NOMO-1 treated with dmso at 0.1 percent for 144 hours (cell line): ENCODE results near the gene G2E3.
A peak's percentile ranks its signal among the peaks of the same experiment; 100 is the strongest.
"Not testable (repeated sequence)": the region's sequence is repeated elsewhere in the genome, so short reads cannot be mapped to it uniquely, and the experiment has no call there.

Experiments
- DNase-seq: peaks from one replicate; lab custom pipeline; 2025; ENCODE audit not compliant: unreplicated experiment; lab: John Stamatoyannopoulos, UW

G2E3 gene

GRCh38 chr14:30558675-30559555 is at the start of gene G2E3:
Gene G2E3, plus strand, starts transcription at chr14:30559158. Its CDS starts 21,922 bp downstream, at chr14:30581080.
- DNase-seq: peak; percentile 86

GRCh38 chr14:30517737-30518136 is 41.2 kb upstream of the G2E3 start:
- no peak for DNase-seq

GRCh38 chr14:30518867-30519560 is 39.9 kb upstream of the G2E3 start:
- DNase-seq: no peak

GRCh38 chr14:30519961-30520360 is 39.0 kb upstream of the G2E3 start:
- no peak for DNase-seq

- DNase-seq: no peak
These were observed 38.4 kb upstream of the G2E3 start for GRCh38 chr14:30520536-30520935.

GRCh38 chr14:30521899-30522736 is 36.8 kb upstream of the G2E3 start:
- no peak for DNase-seq

- no peak for DNase-seq
These were observed 33.1 kb upstream of the G2E3 start for GRCh38 chr14:30525833-30526232.

GRCh38 chr14:30527196-30527595 is 31.8 kb upstream of the G2E3 start:
- DNase-seq: no peak

GRCh38 chr14:30528119-30528518 is 30.8 kb upstream of the G2E3 start:
- DNase-seq: no peak

GRCh38 chr14:30528778-30529642 is 29.9 kb upstream of the G2E3 start:
- DNase-seq: no peak

- no peak for DNase-seq
These were observed 26.7 kb upstream of the G2E3 start for GRCh38 chr14:30532264-30532663.

GRCh38 chr14:30533126-30533525 is 25.8 kb upstream of the G2E3 start:
- no peak for DNase-seq

- DNase-seq: no peak
These were observed 17.6 kb upstream of the G2E3 start for GRCh38 chr14:30541318-30541717.

GRCh38 chr14:30546735-30547134 is 12.2 kb upstream of the G2E3 start:
- DNase-seq: not testable (repeated sequence)

- DNase-seq: no peak
These were observed 11.4 kb upstream of the G2E3 start for GRCh38 chr14:30547388-30548048.

- DNase-seq: no peak
These were observed 8.6 kb upstream of the G2E3 start for GRCh38 chr14:30550335-30550734.

GRCh38 chr14:30551460-30551859 is 7.5 kb upstream of the G2E3 start:
- no peak for DNase-seq

GRCh38 chr14:30553311-30553989 is 5.5 kb upstream of the G2E3 start:
- DNase-seq: no peak

- DNase-seq: no peak
These were observed 640 bp upstream of the G2E3 start for GRCh38 chr14:30558362-30558674.
